Right atrium auricular region (tissue), 2 donors: Measurements from ENCODE around the gene AR. TPM values are rescaled to one million over a fixed set of nuclear protein-coding genes. Genes with fewer than 3 reads are reported as not detected.
"Not testable (repeated sequence)": the region's sequence is repeated elsewhere in the genome, so short reads cannot be mapped to it uniquely, and the experiment has no call there.

Experiments
- DNase-seq: peaks from one replicate; pipeline ENCODE4 v3.0.0-alpha.2; 2019; ENCODE audit warnings: low spot score
- H3K27ac ChIP-seq, 2 donors: fragments of 200-600 bp; sonication (generic); 1 replicate in 1 of 2; 2 replicates in 1 of 2; pipeline ENCODE4 v1.5.1; 2016 to 2019
- H3K27me3 ChIP-seq, 2 donors: fragments of 200-600 bp; sonication (generic); one replicate each; pipeline versions ENCODE4 v1.5.1 to v1.6.0; 2017 to 2019
- H3K36me3 ChIP-seq: fragments of 200-600 bp; sonication (generic); one replicate; pipeline ENCODE4 v1.5.1; 2016
- H3K4me1 ChIP-seq, 2 donors: fragments of 200-600 bp; sonication (generic); one replicate each; pipeline versions ENCODE4 v1.5.1 to v1.6.0; 2017 to 2019
- H3K4me3 ChIP-seq, 2 donors: fragments of 200-600 bp; sonication (generic); 1 replicate in 1 of 2; 2 replicates in 1 of 2; pipeline ENCODE4 v1.5.1; 2017 to 2019; ENCODE audit warnings: mild to moderate bottlenecking in 1 of 2, moderate library complexity in 1 of 2
- H3K9me3 ChIP-seq, 2 donors: fragments of 200-600 bp; sonication (generic); one replicate each; pipeline ENCODE4 v1.5.1; 2019
- CTCF ChIP-seq, 2 donors: fragments of 200-600 bp; sonication (generic); IDR thresholded peaks; one replicate each; pipeline ENCODE4 v1.5.1; 2019; ENCODE audit warnings: antibody characterized with exemption in 2 of 2
- total RNA-seq, 2 donors: library from RNA; depleted of rRNA; stranded (reverse); fragments of >200 nt; gene quantifications; one replicate each; pipeline ENCODE4 v1.1.0, GENCODE V29; 2016

Gene AR
- total RNA-seq, 2 donors from 2014 or later: 7.9 to 9.1 TPM

- no peak for TF ChIP-seq CTCF (IDR thresholded peaks at IDR 0.05)
- no peaks in the 10 kb centered on the region for H3K9me3 ChIP-seq
- no peak for DNase-seq
- H3K27me3 ChIP-seq: no peaks in the 10 kb centered on the region
- H3K4me1 ChIP-seq: no peaks in the 10 kb centered on the region
- H3K36me3 ChIP-seq: no peaks in the 10 kb centered on the region
- H3K4me3 ChIP-seq: no peak overlapping the region
- H3K27ac ChIP-seq: no peak overlapping the region
Observed at GRCh38 chrX:67651437-67652142, 107.8 kb downstream of the AR start.

- DNase-seq: no peak
- H3K27me3 ChIP-seq: no peaks in the 10 kb centered on the region
- H3K4me1 ChIP-seq: no peaks in the 10 kb centered on the region
- no peaks in the 10 kb centered on the region for H3K9me3 ChIP-seq
- TF ChIP-seq CTCF (IDR thresholded peaks at IDR 0.05): no peak
- H3K36me3 ChIP-seq: no peaks in the 10 kb centered on the region
- no peak overlapping the region for H3K4me3 ChIP-seq
- H3K27ac ChIP-seq: no peak overlapping the region
Observed at GRCh38 chrX:67652543-67652942, 108.7 kb downstream of the AR start.

GRCh38 chrX:67654301-67654700 lies 110.5 kb downstream of the AR start:
- no peaks in the 10 kb centered on the region for H3K36me3 ChIP-seq
- H3K27ac ChIP-seq: no peak overlapping the region
- H3K9me3 ChIP-seq: peaks cover 0 to 2% of the 10 kb centered on the region in 2 donors
- no peaks in the 10 kb centered on the region for H3K27me3 ChIP-seq
- no peak for TF ChIP-seq CTCF (IDR thresholded peaks at IDR 0.05)
- no peak for DNase-seq
- no peak overlapping the region for H3K4me3 ChIP-seq
- no peaks in the 10 kb centered on the region for H3K4me1 ChIP-seq

- H3K36me3 ChIP-seq: no peaks in the 10 kb centered on the region
- peaks cover 0 to 23% of the 10 kb centered on the region in 2 donors for H3K9me3 ChIP-seq
- no peak for DNase-seq
- TF ChIP-seq CTCF (IDR thresholded peaks at IDR 0.05): no peak
- no peaks in the 10 kb centered on the region for H3K27me3 ChIP-seq
- no peak overlapping the region for H3K4me3 ChIP-seq
- H3K4me1 ChIP-seq: no peaks in the 10 kb centered on the region
- H3K27ac ChIP-seq: no peak overlapping the region
Observed at GRCh38 chrX:67665583-67665982, 121.8 kb downstream of the AR start.

GRCh38 chrX:67670717-67671116 lies 126.9 kb downstream of the AR start:
- not testable (repeated sequence) for H3K9me3 ChIP-seq, H3K27ac ChIP-seq, H3K27me3 ChIP-seq, H3K36me3 ChIP-seq, DNase-seq, H3K4me1 ChIP-seq, H3K4me3 ChIP-seq

- no peaks in the 10 kb centered on the region for H3K36me3 ChIP-seq
- no peak for DNase-seq
- peaks cover 0 to 6% of the 10 kb centered on the region in 2 donors for H3K9me3 ChIP-seq
- H3K27ac ChIP-seq: no peak overlapping the region
- H3K4me3 ChIP-seq: no peak overlapping the region
- H3K27me3 ChIP-seq: no peaks in the 10 kb centered on the region
- H3K4me1 ChIP-seq: no peaks in the 10 kb centered on the region
- TF ChIP-seq CTCF (IDR thresholded peaks at IDR 0.05): no peak
Observed at GRCh38 chrX:67673741-67674274, 130.0 kb downstream of the AR start.
